Liver (tissue), 9 donors: Measurements from ENCODE around the gene CCDC191. TPM values are rescaled to one million over a fixed set of nuclear protein-coding genes. Genes with fewer than 3 reads are reported as not detected.

Experiments used
- DNase-seq: peaks from one replicate; pipeline ENCODE4 v3.0.0-alpha.2; 2017; ENCODE audit warnings: low spot score
- H3K27ac ChIP-seq, 2 donors: one replicate each; pipeline ENCODE4 v1.7.0; 2013; ENCODE audit warnings: inconsistent platforms in 2 of 2, low read length in 2 of 2, control low read depth in 1 of 2, low read depth in 1 of 2, mild to moderate bottlenecking in 1 of 2
- H3K27me3 ChIP-seq, 4 donors: one replicate each; pipeline versions ENCODE4 v1.6.1 to v1.7.0; 2013; ENCODE audit warnings: low read length in 3 of 4, inconsistent platforms in 1 of 4, mild to moderate bottlenecking in 1 of 4, moderate library complexity in 1 of 4; ENCODE audit not compliant: control insufficient read depth in 4 of 4, insufficient read depth in 4 of 4
- H3K36me3 ChIP-seq, 4 donors: one replicate each; pipeline versions ENCODE4 v1.6.1 to v1.7.0; 2013; ENCODE audit warnings: low read length in 3 of 4, mild to moderate bottlenecking in 3 of 4, low read depth in 1 of 4, moderate library complexity in 1 of 4; ENCODE audit not compliant: control insufficient read depth in 4 of 4, insufficient read depth in 3 of 4
- H3K4me1 ChIP-seq, 4 donors: one replicate each; pipeline versions ENCODE4 v1.6.1 to v1.7.0; 2013; ENCODE audit warnings: low read length in 3 of 4, mild to moderate bottlenecking in 3 of 4, moderate library complexity in 1 of 4; ENCODE audit not compliant: control insufficient read depth in 4 of 4, insufficient read depth in 4 of 4
- H3K4me3 ChIP-seq, 3 donors: one replicate each; pipeline versions ENCODE4 v1.6.1 to v1.7.0; 2013; ENCODE audit warnings: low read length in 3 of 3, control low read depth in 1 of 3, low read depth in 1 of 3, mild to moderate bottlenecking in 1 of 3
- H3K9ac ChIP-seq, 2 donors: one replicate each; pipeline ENCODE4 v1.7.0; 2013; ENCODE audit warnings: low read length in 2 of 2, mild to moderate bottlenecking in 2 of 2, moderate library complexity in 2 of 2, control low read depth in 1 of 2, low read depth in 1 of 2
- H3K9me3 ChIP-seq, 4 donors: one replicate each; pipeline versions ENCODE4 v1.6.1 to v1.7.0; 2013; ENCODE audit warnings: low read length in 3 of 4; ENCODE audit not compliant: control insufficient read depth in 4 of 4
- ATF3 ChIP-seq: IDR thresholded peaks from 2 replicates; pipeline ENCODE4 v1.6.1; 2016; ENCODE audit warnings: antibody characterized with exemption
- EGR1 ChIP-seq, 2 donors: IDR thresholded peaks; 2 replicates each; pipeline ENCODE4 v1.6.1; 2016 to 2018; ENCODE audit warnings: antibody characterized with exemption in 2 of 2, low read depth in 2 of 2
- FOXA1 ChIP-seq: IDR thresholded peaks from 2 replicates; pipeline ENCODE4 v1.6.1; 2016; ENCODE audit warnings: antibody characterized with exemption
- FOXA2 ChIP-seq: IDR thresholded peaks from 2 replicates; pipeline ENCODE4 v1.6.1; 2016; ENCODE audit warnings: antibody characterized with exemption
- GABPA ChIP-seq, 2 donors: IDR thresholded peaks in 1 of 2; conservative IDR thresholded peaks in 1 of 2; 2 replicates each; pipeline ENCODE4 v1.6.1; 2016; ENCODE audit warnings: antibody characterized with exemption in 2 of 2, mild to moderate bottlenecking in 1 of 2, moderate library complexity in 1 of 2
- HNF4A ChIP-seq, 2 donors: conservative IDR thresholded peaks; 2 replicates each; pipeline ENCODE4 v1.6.1; 2016; ENCODE audit warnings: antibody characterized with exemption in 2 of 2, mild to moderate bottlenecking in 2 of 2
- HNF4G ChIP-seq: IDR thresholded peaks from 2 replicates; pipeline ENCODE4 v1.6.1; 2016; ENCODE audit warnings: antibody characterized with exemption
- JUND ChIP-seq, 2 donors: IDR thresholded peaks; 2 replicates each; pipeline ENCODE4 v1.6.1; 2016; ENCODE audit warnings: antibody characterized with exemption in 2 of 2
- MAX ChIP-seq: IDR thresholded peaks from 2 replicates; pipeline ENCODE4 v1.6.1; 2016; ENCODE audit warnings: antibody characterized with exemption
- NR2F2 ChIP-seq: IDR thresholded peaks from 2 replicates; pipeline ENCODE4 v1.6.1; 2016; ENCODE audit warnings: antibody characterized with exemption
- RAD21 ChIP-seq, 2 donors: IDR thresholded peaks; 2 replicates each; pipeline ENCODE4 v1.6.1; 2016; ENCODE audit warnings: antibody characterized with exemption in 2 of 2, mild to moderate bottlenecking in 2 of 2
- RXRA ChIP-seq, 2 donors: IDR thresholded peaks; 2 replicates each; pipeline ENCODE4 v1.6.1; 2017 to 2018; ENCODE audit warnings: antibody characterized with exemption in 2 of 2, mild to moderate bottlenecking in 1 of 2
- SP1 ChIP-seq: IDR thresholded peaks from 2 replicates; pipeline ENCODE4 v1.6.1; 2018; ENCODE audit warnings: antibody characterized with exemption, mild to moderate bottlenecking
- TAF1 ChIP-seq: conservative IDR thresholded peaks from 2 replicates; pipeline ENCODE4 v1.6.1; 2016; ENCODE audit warnings: antibody characterized with exemption, mild to moderate bottlenecking
- YY1 ChIP-seq: IDR thresholded peaks from 2 replicates; pipeline ENCODE4 v1.6.1; 2016; ENCODE audit warnings: antibody characterized with exemption, mild to moderate bottlenecking
- ZBTB33 ChIP-seq: IDR thresholded peaks from 2 replicates; pipeline ENCODE4 v1.6.1; 2016; ENCODE audit warnings: antibody characterized with exemption
- WGBS: extraction: QIAGEN DNeasy Blood & Tissue Kit; methylation state at CpG from one replicate; pipeline ENCODE4 v1.1.7; 2013; 5-methylcytosine and 5-hydroxymethylcytosine counted together
- polyA plus RNA-seq, 2 donors: library from polyadenylated mRNA; stranded (reverse) in 1 of 2; unstranded in 1 of 2; fragments of 200-250 nt in 1 of 2; fragments of >200 nt in 1 of 2; fragmentation: Nextera tagmentation in 1 of 2; extraction: Ambion mirVana in 1 of 2; gene quantifications; one replicate each; pipeline versions ENCODE4 v1.2.1 to v1.2.3, GENCODE V29; 2013 to 2015
- total RNA-seq, 2 donors: library from RNA; depleted of rRNA; stranded (reverse); fragments of >200 nt; gene quantifications; one replicate each; pipeline ENCODE4 v1.2.3, GENCODE V29; 2014
- TF ChIP-seq, protein P1 (sequence below): fragments of 150-350 bp; IDR thresholded peaks from 2 replicates; pipeline ENCODE4 v1.5.1; 2017; ENCODE audit warnings: improper control_type of control experiment, low read depth, low read length; ENCODE audit not compliant: missing input control
- TF ChIP-seq, protein P2 (sequence below): IDR thresholded peaks from 2 replicates; pipeline ENCODE4 v1.6.1; 2016; ENCODE audit warnings: antibody characterized with exemption, mild to moderate bottlenecking
- donor health status: healthy.
- donor health status: healthy.
- donor health status: healthy.
- donor health status: healthy.
- donor health status: healthy.

Gene CCDC191
- total and polyA plus RNA-seq, 4 donors = 0.31 to 1.0 (median 0.80) TPM

DNA sequence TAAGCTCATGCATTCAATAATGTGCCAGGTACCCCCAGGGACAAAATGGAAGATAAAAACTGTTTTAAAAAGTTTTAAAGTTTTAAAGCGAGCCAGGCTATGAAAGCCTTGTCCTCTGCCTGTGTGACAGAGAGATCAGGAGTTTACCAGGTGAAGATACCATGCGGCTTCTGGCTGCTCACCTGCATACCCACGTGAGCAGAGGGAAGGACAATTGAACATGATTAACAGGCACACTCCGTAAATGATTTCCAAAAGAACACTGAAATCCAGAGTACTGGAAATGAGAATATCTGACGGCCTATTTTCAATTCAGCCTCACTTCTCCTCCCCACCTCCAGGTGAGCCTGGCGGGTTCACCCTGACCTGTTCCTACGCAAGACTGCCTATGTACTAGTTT is 42.1 kb downstream of the CCDC191 start (continued):
- TF ChIP-seq RAD21 (IDR thresholded peaks at IDR 0.05) (no peak), YY1 (no peak)
- TF ChIP-seq, protein P1, sequence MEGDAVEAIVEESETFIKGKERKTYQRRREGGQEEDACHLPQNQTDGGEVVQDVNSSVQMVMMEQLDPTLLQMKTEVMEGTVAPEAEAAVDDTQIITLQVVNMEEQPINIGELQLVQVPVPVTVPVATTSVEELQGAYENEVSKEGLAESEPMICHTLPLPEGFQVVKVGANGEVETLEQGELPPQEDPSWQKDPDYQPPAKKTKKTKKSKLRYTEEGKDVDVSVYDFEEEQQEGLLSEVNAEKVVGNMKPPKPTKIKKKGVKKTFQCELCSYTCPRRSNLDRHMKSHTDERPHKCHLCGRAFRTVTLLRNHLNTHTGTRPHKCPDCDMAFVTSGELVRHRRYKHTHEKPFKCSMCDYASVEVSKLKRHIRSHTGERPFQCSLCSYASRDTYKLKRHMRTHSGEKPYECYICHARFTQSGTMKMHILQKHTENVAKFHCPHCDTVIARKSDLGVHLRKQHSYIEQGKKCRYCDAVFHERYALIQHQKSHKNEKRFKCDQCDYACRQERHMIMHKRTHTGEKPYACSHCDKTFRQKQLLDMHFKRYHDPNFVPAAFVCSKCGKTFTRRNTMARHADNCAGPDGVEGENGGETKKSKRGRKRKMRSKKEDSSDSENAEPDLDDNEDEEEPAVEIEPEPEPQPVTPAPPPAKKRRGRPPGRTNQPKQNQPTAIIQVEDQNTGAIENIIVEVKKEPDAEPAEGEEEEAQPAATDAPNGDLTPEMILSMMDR = no peak

GRCh38 chr3:114011059-114011797 is 45.1 kb downstream of the CCDC191 start:
- Histone ChIP-seq H3K27ac (no peak overlapping the region), H3K4me1 (no peaks in the 10 kb centered on the region), H3K36me3 (peaks cover 0 to 3% (median 0%) of the 10 kb centered on the region in 4 donors), H3K9me3 (peaks cover 0 to under 1% (median 0%) of the 10 kb centered on the region in 4 donors), H3K4me3 (no peak overlapping the region), H3K9ac (no peak overlapping the region), H3K27me3 (no peaks in the 10 kb centered on the region)
- TF ChIP-seq, protein P1 = no peak
- TF ChIP-seq ZBTB33 (no peak), FOXA2 (no peak), MAX (no peak), RAD21 (IDR thresholded peaks at IDR 0.05) (no peak), HNF4G (no peak), RXRA (IDR thresholded peaks at IDR 0.05) (no peak), EGR1 (IDR thresholded peaks at IDR 0.05; ENCODE audit: low read depth in 2 of 2) (no peak), FOXA1 (no peak), TAF1 (no peak), GABPA (IDR thresholded peaks at IDR 0.05 in 1 of 2, conservative IDR thresholded peaks at IDR 0.05 in 1 of 2) (no peak), YY1 (no peak), ATF3 (no peak), JUND (IDR thresholded peaks at IDR 0.05) (no peak), SP1 (no peak), NR2F2 (no peak), HNF4A (conservative IDR thresholded peaks at IDR 0.05) (no peak)
- TF ChIP-seq, protein P2, sequence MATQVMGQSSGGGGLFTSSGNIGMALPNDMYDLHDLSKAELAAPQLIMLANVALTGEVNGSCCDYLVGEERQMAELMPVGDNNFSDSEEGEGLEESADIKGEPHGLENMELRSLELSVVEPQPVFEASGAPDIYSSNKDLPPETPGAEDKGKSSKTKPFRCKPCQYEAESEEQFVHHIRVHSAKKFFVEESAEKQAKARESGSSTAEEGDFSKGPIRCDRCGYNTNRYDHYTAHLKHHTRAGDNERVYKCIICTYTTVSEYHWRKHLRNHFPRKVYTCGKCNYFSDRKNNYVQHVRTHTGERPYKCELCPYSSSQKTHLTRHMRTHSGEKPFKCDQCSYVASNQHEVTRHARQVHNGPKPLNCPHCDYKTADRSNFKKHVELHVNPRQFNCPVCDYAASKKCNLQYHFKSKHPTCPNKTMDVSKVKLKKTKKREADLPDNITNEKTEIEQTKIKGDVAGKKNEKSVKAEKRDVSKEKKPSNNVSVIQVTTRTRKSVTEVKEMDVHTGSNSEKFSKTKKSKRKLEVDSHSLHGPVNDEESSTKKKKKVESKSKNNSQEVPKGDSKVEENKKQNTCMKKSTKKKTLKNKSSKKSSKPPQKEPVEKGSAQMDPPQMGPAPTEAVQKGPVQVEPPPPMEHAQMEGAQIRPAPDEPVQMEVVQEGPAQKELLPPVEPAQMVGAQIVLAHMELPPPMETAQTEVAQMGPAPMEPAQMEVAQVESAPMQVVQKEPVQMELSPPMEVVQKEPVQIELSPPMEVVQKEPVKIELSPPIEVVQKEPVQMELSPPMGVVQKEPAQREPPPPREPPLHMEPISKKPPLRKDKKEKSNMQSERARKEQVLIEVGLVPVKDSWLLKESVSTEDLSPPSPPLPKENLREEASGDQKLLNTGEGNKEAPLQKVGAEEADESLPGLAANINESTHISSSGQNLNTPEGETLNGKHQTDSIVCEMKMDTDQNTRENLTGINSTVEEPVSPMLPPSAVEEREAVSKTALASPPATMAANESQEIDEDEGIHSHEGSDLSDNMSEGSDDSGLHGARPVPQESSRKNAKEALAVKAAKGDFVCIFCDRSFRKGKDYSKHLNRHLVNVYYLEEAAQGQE = no peak
- no peak for DNase-seq
- WGBS = 92% methylated on average over 2 of the region's 2 CpGs
